Cardiac muscle cell (in vitro differentiated cells and primary cell): Measurements from ENCODE around the gene KRT37. TPM values are rescaled to one million over a fixed set of nuclear protein-coding genes. Genes with fewer than 3 reads are reported as not detected.

ENCODE experiments used
- DNase-seq, 2 donors: peaks; one replicate each; pipeline versions ENCODE4 v3.0.0 to v3.0.0-alpha.2; 2010 to 2017; ENCODE audit warnings: low read depth in 1 of 2, low spot score in 1 of 2
- H3K27ac ChIP-seq: fragments of 200-600 bp; sonication (generic); 2 replicates; pipeline ENCODE4 v1.5.1; 2016
- H3K27me3 ChIP-seq: fragments of 200-600 bp; sonication (generic); 2 replicates; pipeline ENCODE4 v1.6.0; 2016; ENCODE audit warnings: control low read depth
- H3K36me3 ChIP-seq: fragments of 200-600 bp; sonication (generic); 2 replicates; pipeline ENCODE4 v1.5.1; 2016; ENCODE audit warnings: control low read depth
- H3K4me1 ChIP-seq: fragments of 200-600 bp; sonication (generic); 2 replicates; pipeline ENCODE4 v1.8.1; 2017; ENCODE audit warnings: low read depth, mild to moderate bottlenecking, mixed run types
- H3K4me3 ChIP-seq: fragments of 200-600 bp; sonication (generic); 2 replicates; pipeline ENCODE4 v1.5.1; 2016; ENCODE audit warnings: mild to moderate bottlenecking
- H3K9me3 ChIP-seq: fragments of 200-600 bp; sonication (generic); 2 replicates; pipeline ENCODE4 v1.5.1; 2017; ENCODE audit warnings: low read depth, mild to moderate bottlenecking, control low read depth
- CTCF ChIP-seq: IDR thresholded peaks from 2 replicates; pipeline ENCODE4 v1.5.1; 2012; ENCODE audit warnings: low read depth, mild to moderate bottlenecking, low read length
- polyA plus RNA-seq: library from polyadenylated mRNA; unstranded; fragments of >200 nt; fragmentation: Nextera tagmentation; extraction: Ambion mirVana; gene quantifications from 2 replicates; pipeline ENCODE4 v1.2.1, GENCODE V29; 2016
- total RNA-seq: library from RNA; depleted of rRNA; stranded (reverse); fragments of >200 nt; gene quantifications from 2 replicates; pipeline ENCODE4 v1.2.3, GENCODE V29; 2016

The KRT37 gene
- total and polyA plus RNA-seq, 2 experiments from 2014 or later, result not detected

GRCh38 chr17:41392278-41392677, 32.1 kb downstream of the KRT37 start:
- no peaks in the 10 kb centered on the region for H3K36me3 ChIP-seq
- no peaks in the 10 kb centered on the region for H3K27me3 ChIP-seq
- peak in 1 of 2 donors; percentile 35 for DNase-seq
- no peak overlapping the region for H3K4me3 ChIP-seq
- peaks cover 3% of the 10 kb centered on the region for H3K4me1 ChIP-seq
- no peak overlapping the region for H3K27ac ChIP-seq
- TF ChIP-seq CTCF, result no peak
- no peaks in the 10 kb centered on the region for H3K9me3 ChIP-seq

- TF ChIP-seq CTCF, result no peak
- H3K36me3 ChIP-seq, result no peaks in the 10 kb centered on the region
- H3K27ac ChIP-seq, result no peak overlapping the region
- no peaks in the 10 kb centered on the region for H3K27me3 ChIP-seq
- peaks cover 3% of the 10 kb centered on the region for H3K4me1 ChIP-seq
- no peak overlapping the region for H3K4me3 ChIP-seq
- no peaks in the 10 kb centered on the region for H3K9me3 ChIP-seq
- no peak for DNase-seq
Measured at GRCh38 chr17:41391535-41391934, 32.9 kb downstream of the KRT37 start.

- Histone ChIP-seq H3K27ac (no peak overlapping the region), H3K4me3 (no peak overlapping the region), H3K4me1 (peaks cover 3% of the 10 kb centered on the region), H3K9me3 (no peaks in the 10 kb centered on the region), H3K27me3 (no peaks in the 10 kb centered on the region), H3K36me3 (no peaks in the 10 kb centered on the region)
- DNase-seq, result no peak
- no peak for TF ChIP-seq CTCF
Measured at GRCh38 chr17:41390411-41390938, 33.9 kb downstream of the KRT37 start.

- H3K27ac ChIP-seq, result no peak overlapping the region
- no peaks in the 10 kb centered on the region for H3K36me3 ChIP-seq
- no peaks in the 10 kb centered on the region for H3K9me3 ChIP-seq
- no peak for TF ChIP-seq CTCF
- H3K4me1 ChIP-seq, result no peaks in the 10 kb centered on the region
- DNase-seq, result no peak
- no peaks in the 10 kb centered on the region for H3K27me3 ChIP-seq
- no peak overlapping the region for H3K4me3 ChIP-seq
Measured at GRCh38 chr17:41387670-41388069, 36.7 kb downstream of the KRT37 start.

- Histone ChIP-seq H3K27ac (no peak overlapping the region), H3K4me1 (no peaks in the 10 kb centered on the region)
- TF ChIP-seq CTCF, result no peak
Measured at GRCh38 chr17:41386227-41386626, 38.2 kb downstream of the KRT37 start.

GRCh38 chr17:41383690-41384089, 40.7 kb downstream of the KRT37 start:
- no peak overlapping the region for H3K27ac ChIP-seq
- no peak overlapping the region for H3K4me3 ChIP-seq
- H3K36me3 ChIP-seq, result no peaks in the 10 kb centered on the region
- no peaks in the 10 kb centered on the region for H3K4me1 ChIP-seq
- H3K9me3 ChIP-seq, result no peaks in the 10 kb centered on the region
- no peaks in the 10 kb centered on the region for H3K27me3 ChIP-seq
- no peak for DNase-seq
- TF ChIP-seq CTCF, result no peak

More at GRCh38 chr17:41386227-41386626, 38.2 kb downstream of the KRT37 start:
- DNase-seq, result no peak
- no peak overlapping the region for H3K4me3 ChIP-seq
- no peaks in the 10 kb centered on the region for H3K27me3 ChIP-seq
- H3K9me3 ChIP-seq, result no peaks in the 10 kb centered on the region
- no peaks in the 10 kb centered on the region for H3K36me3 ChIP-seq
